Activated naive CD4-positive, alpha-beta T cell treated with anti-CD3 and anti-CD28 coated beads, Interleukin-2, amount 10 ng/mL, durations not matched to agents 7 days and 5 days (primary cell): ENCODE results near the gene OBSL1.

Experiments used
- CTCF ChIA-PET: fragments of 350-600 bp; sonication (Branson Sonifier 250); formaldehyde crosslinking; loops from one replicate; lab custom pipeline; 2021; ENCODE audit warnings: antibody characterized with exemption; lab: Charles Lee
- DNase-seq: peaks from one replicate; pipeline ENCODE4 v3.0.0-alpha.2; 2020
- H3K27ac Mint-ChIP-seq: one replicate; pipeline ENCODE4 v1.8.0; 2021; ENCODE audit warnings: mild to moderate bottlenecking, moderate library complexity, mixed read lengths
- H3K27me3 Mint-ChIP-seq: one replicate; pipeline ENCODE4 v1.8.0; 2021; ENCODE audit warnings: mild to moderate bottlenecking, mixed read lengths
- H3K36me3 Mint-ChIP-seq: one replicate; pipeline ENCODE4 v1.8.0; 2021; ENCODE audit warnings: mixed read lengths
- H3K4me1 Mint-ChIP-seq: one replicate; pipeline ENCODE4 v1.8.0; 2021; ENCODE audit warnings: mixed read lengths
- H3K4me3 Mint-ChIP-seq: one replicate; pipeline ENCODE4 v1.8.0; 2021; ENCODE audit warnings: mild to moderate bottlenecking, moderate library complexity, mixed read lengths
- H3K9me3 Mint-ChIP-seq: one replicate; pipeline ENCODE4 v1.8.0; 2021; ENCODE audit warnings: mixed read lengths

OBSL1 gene

GRCh38 chr2:219543596-219544358 is 27.6 kb downstream of the OBSL1 start, which contains the start of the genes CHPF and TMEM198:
TSS of gene CHPF (minus strand) at chr2:219543809. CDS start at chr2:219543538, 271 bp downstream.
TSS of gene TMEM198 (plus strand) at chr2:219544028. CDS start at chr2:219544728, 700 bp downstream.
- Mint-ChIP-seq H3K4me3 (peak within 1 kb of the TSS; percentile 77), H3K4me1 (peaks cover 23% of the 10 kb centered on the region), H3K36me3 (peaks cover 2% of the 10 kb centered on the region), H3K27ac (peak within 1 kb of the TSS; percentile 86), H3K27me3 (peaks cover 36% of the 10 kb centered on the region), H3K9me3 (no peaks in the 10 kb centered on the region)
- DNase-seq, result peak; percentile 97
- CTCF ChIA-PET, result interaction anchor here (0.8 to 2.4 kb wide), 5 partner anchors 10 to 146 kb away, joined by 3 to 23 read pairs (median 6); no protein-coding TSS in a partner anchor

GRCh38 chr2:219542931-219543595 is 28.3 kb downstream of the OBSL1 start:
- peak overlapping the region; percentile 73 for H3K4me3 Mint-ChIP-seq
- H3K9me3 Mint-ChIP-seq, result no peaks in the 10 kb centered on the region
- H3K4me1 Mint-ChIP-seq, result peaks cover 23% of the 10 kb centered on the region
- DNase-seq, result no peak
- H3K36me3 Mint-ChIP-seq, result peaks cover 4% of the 10 kb centered on the region
- peak overlapping the region; percentile 86 for H3K27ac Mint-ChIP-seq
- H3K27me3 Mint-ChIP-seq, result peaks cover 35% of the 10 kb centered on the region
- CTCF ChIA-PET, result interaction anchor here (0.6 to 2.4 kb wide), 6 partner anchors 10 to 146 kb away, joined by 3 to 23 read pairs (median 6); no protein-coding TSS in a partner anchor

DNA sequence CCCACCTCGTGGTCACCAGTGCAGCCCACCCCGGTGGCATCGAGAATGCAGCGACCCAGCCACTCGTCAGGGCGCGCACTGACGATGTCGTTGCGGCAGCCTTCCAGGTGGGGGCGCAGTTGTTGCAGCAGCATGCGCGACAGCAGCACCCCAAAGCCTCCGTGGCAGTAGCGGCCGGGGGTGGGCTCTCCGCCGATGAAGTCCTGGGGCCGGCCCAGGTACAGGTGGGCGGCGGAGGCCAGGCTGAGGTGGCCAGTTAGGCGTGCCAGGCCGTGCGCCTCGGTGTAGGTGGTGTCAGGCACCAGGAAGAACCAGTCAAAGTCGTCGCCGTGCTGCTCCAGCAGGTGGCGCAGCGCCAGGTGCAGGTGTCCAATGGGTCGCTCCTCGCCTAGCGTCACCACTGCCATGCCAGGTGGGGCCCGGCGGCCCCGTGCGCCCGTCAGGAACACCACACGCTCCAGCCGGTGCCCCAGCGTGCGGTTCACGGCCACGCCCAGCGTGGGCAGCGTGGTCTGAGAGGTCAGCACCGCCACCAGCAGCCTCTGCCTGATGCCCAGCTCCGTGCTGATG is 29.6 kb downstream of the OBSL1 start:
- Mint-ChIP-seq H3K4me3 (peak overlapping the region; percentile 73), H3K27me3 (peaks cover 35% of the 10 kb centered on the region), H3K36me3 (peaks cover 4% of the 10 kb centered on the region), H3K27ac (peak overlapping the region; percentile 7), H3K9me3 (no peaks in the 10 kb centered on the region), H3K4me1 (peaks cover 23% of the 10 kb centered on the region)
- peak; percentile 90 for DNase-seq
- CTCF ChIA-PET, result interaction anchor here (0.6 to 3.9 kb wide), 42 partner anchors 9 to 162 kb away, joined by 3 to 72 read pairs (median 4); partner anchors contain the start of gene STK11IP

DNA sequence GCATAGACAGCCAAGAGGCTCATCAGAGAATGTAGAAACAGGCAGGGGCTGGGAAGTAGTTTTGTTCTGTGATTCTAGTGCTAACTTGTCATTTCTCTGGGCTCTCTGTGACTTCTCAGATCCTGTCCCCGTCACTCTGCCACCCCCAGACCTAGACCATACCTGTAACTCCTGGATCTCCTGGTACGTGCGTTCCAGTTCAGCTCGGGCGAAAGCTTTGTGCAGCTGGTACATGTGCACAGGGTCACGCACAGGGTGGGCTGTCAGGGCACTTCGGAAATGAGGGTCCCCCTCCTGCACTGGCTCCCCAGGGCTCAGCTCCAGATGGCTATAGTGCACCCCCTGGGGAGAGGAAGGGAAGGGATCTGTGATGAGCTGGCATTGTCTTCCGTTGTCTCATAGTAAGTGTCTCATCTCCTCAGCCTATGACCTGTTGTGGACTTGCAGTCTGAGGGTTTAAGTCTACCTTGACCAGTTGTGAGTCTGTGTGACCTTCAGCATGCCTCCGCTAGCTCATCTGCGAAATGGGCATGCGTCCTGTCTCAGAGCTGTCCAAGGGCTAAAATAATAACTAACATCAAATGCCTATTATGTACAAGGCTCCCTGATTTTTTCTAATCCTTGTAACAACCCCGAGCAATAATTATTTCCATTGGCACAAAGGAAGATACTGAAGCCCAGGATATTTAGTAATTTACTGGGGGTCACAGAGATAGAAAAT is 30.4 kb downstream of the OBSL1 start:
- CTCF ChIA-PET, result interaction anchor here (0.6 to 3.9 kb wide), 38 partner anchors 9 to 162 kb away, joined by 3 to 72 read pairs (median 4); partner anchors contain the start of gene STK11IP
- H3K4me3 Mint-ChIP-seq, result peak overlapping the region; percentile 28
- peaks cover 29% of the 10 kb centered on the region for H3K27me3 Mint-ChIP-seq
- DNase-seq, result no peak
- no peaks in the 10 kb centered on the region for H3K9me3 Mint-ChIP-seq
- peaks cover 23% of the 10 kb centered on the region for H3K4me1 Mint-ChIP-seq
- H3K36me3 Mint-ChIP-seq, result peaks cover 4% of the 10 kb centered on the region
- no peak overlapping the region for H3K27ac Mint-ChIP-seq

- CTCF ChIA-PET, result interaction anchor here (0.7 to 3.9 kb wide), 26 partner anchors 8 to 162 kb away, joined by 3 to 72 read pairs (median 4); partner anchors contain the start of gene STK11IP
- DNase-seq, result no peak
- no peak overlapping the region for H3K4me3 Mint-ChIP-seq
- no peak overlapping the region for H3K27ac Mint-ChIP-seq
- H3K36me3 Mint-ChIP-seq, result peaks cover 4% of the 10 kb centered on the region
- no peaks in the 10 kb centered on the region for H3K9me3 Mint-ChIP-seq
- H3K27me3 Mint-ChIP-seq, result peaks cover 20% of the 10 kb centered on the region
- H3K4me1 Mint-ChIP-seq, result peaks cover 23% of the 10 kb centered on the region
These were observed 31.2 kb downstream of the OBSL1 start for GRCh38 chr2:219539926-219540678.

GRCh38 chr2:219538956-219539788 is 32.2 kb downstream of the OBSL1 start:
- no peak overlapping the region for H3K4me3 Mint-ChIP-seq
- peaks cover 11% of the 10 kb centered on the region for H3K27me3 Mint-ChIP-seq
- no peaks in the 10 kb centered on the region for H3K9me3 Mint-ChIP-seq
- H3K4me1 Mint-ChIP-seq, result peaks cover 15% of the 10 kb centered on the region
- CTCF ChIA-PET, result interaction anchor here (1.1 to 3.9 kb wide), 8 partner anchors 9 to 163 kb away, joined by 3 to 72 read pairs (median 12); a partner anchor contains a TSS
- H3K27ac Mint-ChIP-seq, result no peak overlapping the region
- peaks cover 4% of the 10 kb centered on the region for H3K36me3 Mint-ChIP-seq
- DNase-seq, result no peak

- Mint-ChIP-seq H3K36me3 (peaks cover 4% of the 10 kb centered on the region), H3K4me3 (no peak overlapping the region), H3K9me3 (no peaks in the 10 kb centered on the region), H3K27me3 (peaks cover 5% of the 10 kb centered on the region), H3K27ac (no peak overlapping the region), H3K4me1 (peaks cover 14% of the 10 kb centered on the region)
- CTCF ChIA-PET, result interaction anchor here (1.2 to 3.9 kb wide), 5 partner anchors 10 to 150 kb away, joined by 3 to 35 read pairs (median 8); a partner anchor contains a TSS
- DNase-seq, result no peak
These were observed 32.8 kb downstream of the OBSL1 start for GRCh38 chr2:219538504-219538951.

DNA sequence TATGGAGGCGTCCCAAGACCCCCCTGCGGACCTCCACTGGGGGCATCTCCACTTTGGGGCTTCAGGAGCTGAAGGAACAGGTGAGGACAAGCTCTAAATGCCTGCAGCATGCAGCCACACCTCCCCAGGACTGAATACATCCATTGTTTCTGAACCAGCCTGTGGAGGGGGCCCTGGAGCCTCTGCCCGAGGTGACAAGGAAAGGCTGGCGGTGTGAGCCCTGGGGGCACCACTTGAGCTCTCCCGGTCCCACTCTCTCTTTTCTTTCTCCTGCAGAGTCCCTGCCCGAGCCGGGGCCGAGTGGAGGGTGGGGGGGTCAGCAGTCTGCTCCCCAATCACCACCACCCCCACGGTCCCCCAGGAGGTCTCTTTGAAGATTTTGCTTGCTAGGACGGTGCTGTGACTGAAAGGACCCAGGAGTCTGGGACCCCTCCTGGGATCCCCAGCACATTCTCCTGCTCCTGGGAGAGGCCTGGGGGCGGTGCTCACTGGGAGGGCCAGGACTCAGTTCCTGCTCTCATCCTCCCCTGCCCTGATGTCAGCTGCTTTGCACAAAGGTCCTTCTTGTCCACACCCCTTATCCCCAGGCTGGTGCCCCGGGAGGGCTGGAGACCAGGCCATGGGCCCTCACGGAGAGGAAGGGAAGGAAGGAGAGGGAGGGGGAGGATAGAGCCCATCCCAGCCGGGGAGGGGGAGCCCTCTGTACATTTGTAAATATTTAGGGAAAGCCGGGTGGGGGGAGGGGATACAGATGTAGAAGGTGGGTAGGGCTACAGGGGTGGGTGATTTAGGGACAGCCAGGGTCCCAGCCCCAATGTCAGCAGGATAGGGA is 33.5 kb downstream of the OBSL1 start:
- Mint-ChIP-seq H3K27me3 (peaks cover 8% of the 10 kb centered on the region), H3K36me3 (peaks cover 4% of the 10 kb centered on the region), H3K4me3 (no peak overlapping the region), H3K9me3 (no peaks in the 10 kb centered on the region), H3K27ac (no peak overlapping the region), H3K4me1 (peaks cover 13% of the 10 kb centered on the region)
- no peak for DNase-seq
- CTCF ChIA-PET, result interaction anchor here (0.6 to 1.2 kb wide), 2 partner anchors 10 to 105 kb away, joined by 3 read pairs; no protein-coding TSS in a partner anchor

DNA sequence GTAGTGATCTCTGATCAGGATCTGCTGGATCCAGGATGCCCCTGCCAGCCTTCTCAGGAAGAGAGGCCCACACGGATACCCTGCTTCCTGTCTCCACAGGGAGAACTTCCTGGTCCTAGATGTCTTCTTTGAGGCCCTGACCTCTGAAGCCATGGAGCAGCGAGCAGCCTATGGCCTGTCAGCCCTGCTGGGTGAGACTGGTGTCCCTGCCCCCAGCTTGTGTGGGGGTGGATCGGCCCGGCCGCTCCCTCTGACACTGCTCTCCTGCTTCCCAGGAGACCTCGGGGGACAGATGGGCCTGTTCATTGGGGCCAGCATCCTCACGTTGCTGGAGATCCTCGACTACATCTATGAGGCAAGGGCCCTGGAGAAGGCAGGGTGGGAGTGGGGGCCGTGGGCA is 34.4 kb downstream of the OBSL1 start:
- H3K9me3 Mint-ChIP-seq, result no peaks in the 10 kb centered on the region
- no peak overlapping the region for H3K27ac Mint-ChIP-seq
- peaks cover 4% of the 10 kb centered on the region for H3K36me3 Mint-ChIP-seq
- DNase-seq, result no peak
- H3K4me3 Mint-ChIP-seq, result no peak overlapping the region
- H3K27me3 Mint-ChIP-seq, result peaks cover 10% of the 10 kb centered on the region
- CTCF ChIA-PET, result no interaction called here
- H3K4me1 Mint-ChIP-seq, result peaks cover 4% of the 10 kb centered on the region

DNA sequence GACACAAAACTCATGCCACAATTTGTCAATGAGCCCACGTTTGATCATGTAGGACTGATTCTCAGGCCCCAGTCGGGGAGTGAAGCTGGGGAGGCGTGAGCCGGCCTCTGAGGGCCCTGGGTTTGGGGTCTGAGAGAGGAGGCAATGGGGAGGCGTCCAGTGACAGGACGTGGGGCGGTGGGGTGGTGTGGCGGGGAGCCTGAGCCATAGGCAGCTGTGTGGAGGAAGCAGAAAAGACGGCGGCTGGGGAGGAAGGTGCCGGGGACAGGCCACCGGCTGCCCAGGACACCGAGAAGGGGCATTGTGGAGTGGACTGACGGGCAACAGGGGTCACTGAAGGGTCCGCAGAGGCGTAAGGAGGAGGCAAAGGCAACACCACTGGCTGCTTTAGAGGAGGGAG is 34.9 kb downstream of the OBSL1 start:
- CTCF ChIA-PET, result no interaction called here
- H3K9me3 Mint-ChIP-seq, result no peaks in the 10 kb centered on the region
- H3K4me3 Mint-ChIP-seq, result no peak overlapping the region
- H3K27ac Mint-ChIP-seq, result no peak overlapping the region
- DNase-seq, result no peak
- H3K27me3 Mint-ChIP-seq, result peaks cover 15% of the 10 kb centered on the region
- peaks cover 1% of the 10 kb centered on the region for H3K4me1 Mint-ChIP-seq
- H3K36me3 Mint-ChIP-seq, result peaks cover 4% of the 10 kb centered on the region

GRCh38 chr2:219533930-219534661 is 37.2 kb downstream of the OBSL1 start:
- no peak for DNase-seq
- Mint-ChIP-seq H3K9me3 (no peaks in the 10 kb centered on the region), H3K27ac (no peak overlapping the region), H3K36me3 (peaks cover 2% of the 10 kb centered on the region), H3K4me3 (no peak overlapping the region), H3K27me3 (peaks cover 37% of the 10 kb centered on the region), H3K4me1 (no peaks in the 10 kb centered on the region)
- CTCF ChIA-PET, result interaction anchor here (0.8 to 10.9 kb wide), 5 partner anchors 38 to 132 kb away, joined by 3 to 126 read pairs (median 5); a partner anchor contains a TSS
